HG02623 (cell line): ENCODE data around the gene ARL2BP.
"Not testable (repeated sequence)": the region's sequence is repeated elsewhere in the genome, so short reads cannot be mapped to it uniquely, and the experiment has no call there.

ENCODE experiments used
- ATAC-seq: cut with Tn5 transposase; IDR thresholded peaks from one replicate; pipeline ENCODE4 v1.9.1; 2021; ENCODE audit warnings: moderate library complexity; ENCODE audit not compliant: unreplicated experiment

Gene ARL2BP

DNA sequence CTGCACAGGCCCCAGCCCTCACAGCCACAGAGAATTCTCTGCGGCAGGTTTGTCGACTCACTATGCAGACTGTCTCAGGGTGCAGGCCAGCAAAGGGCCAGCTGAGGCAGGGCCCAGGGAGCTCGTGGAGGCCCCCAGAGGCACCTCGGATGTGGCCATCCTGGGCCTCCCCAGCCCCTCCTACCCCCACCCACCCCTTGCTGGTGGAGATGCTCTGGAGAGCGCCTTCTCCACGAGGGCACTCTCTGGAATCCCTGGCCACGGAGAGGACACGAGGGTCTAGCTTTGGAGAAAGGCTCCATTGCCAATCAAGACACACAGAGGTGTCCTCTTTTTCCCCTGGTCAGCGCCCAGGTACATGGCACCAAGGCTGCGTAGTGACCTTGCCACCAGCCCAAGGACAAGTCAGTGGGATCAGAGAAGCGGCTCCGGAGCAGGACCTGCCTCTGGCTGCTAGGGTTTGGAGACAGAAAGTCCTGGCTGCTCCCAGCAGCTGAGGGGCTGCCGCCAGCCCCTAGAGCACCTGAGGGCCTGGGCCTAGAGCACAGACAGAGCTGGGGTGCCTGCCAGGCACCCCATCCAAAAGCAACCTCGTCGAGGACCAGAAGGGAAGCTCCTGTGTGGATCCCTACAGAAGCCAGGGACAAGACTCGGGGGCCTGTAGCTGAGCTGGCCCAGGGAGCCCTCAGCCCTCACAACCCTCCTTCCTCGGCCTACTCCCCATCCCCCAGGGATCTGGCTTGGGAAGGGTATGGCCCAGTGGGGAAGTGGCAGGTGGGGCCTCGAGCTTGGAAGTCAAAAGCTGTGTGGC lies 18.7 kb downstream of the ARL2BP start:
- no peak for ATAC-seq

DNA sequence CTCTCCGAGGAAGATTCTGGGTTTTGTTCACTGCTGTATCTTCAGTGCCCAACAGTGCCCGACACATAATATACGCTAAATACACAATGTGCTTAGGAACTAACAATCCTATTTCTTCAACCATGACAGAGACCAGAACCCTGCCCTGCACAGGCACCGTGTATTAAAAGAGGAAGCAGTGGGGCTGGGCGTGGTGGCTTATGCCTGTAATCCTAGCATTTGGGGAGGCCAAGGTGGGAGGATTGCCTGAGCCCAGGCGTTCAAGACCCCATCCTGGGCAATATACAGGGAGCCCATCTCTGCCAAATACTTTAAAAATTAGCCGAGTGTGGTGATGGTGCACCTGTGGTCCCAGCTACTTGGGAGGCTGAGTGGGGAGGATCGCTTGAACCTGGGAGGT lies 19.3 kb downstream of the ARL2BP start:
- ATAC-seq, result no peak

DNA sequence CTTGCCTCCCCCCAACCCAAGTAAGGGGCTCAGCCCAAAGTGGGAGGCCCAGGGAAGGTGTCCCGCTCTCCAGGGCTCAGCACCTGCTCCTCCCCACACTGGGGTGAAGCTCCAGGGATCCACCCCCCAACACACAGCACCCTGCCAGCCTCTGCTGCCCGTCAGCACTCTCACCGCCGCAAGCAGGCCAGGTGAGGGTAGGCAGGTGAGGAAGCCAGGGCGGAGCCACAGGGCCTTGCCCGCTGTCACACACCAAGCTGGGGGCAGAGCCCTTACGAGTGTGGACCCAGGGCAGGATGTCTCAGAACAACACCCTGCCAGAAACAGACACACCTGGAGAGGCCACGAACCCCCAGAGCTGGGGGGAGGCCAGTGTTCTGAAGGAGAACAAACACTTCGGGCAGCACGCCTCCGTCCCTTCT lies 19.9 kb downstream of the ARL2BP start:
- no peak for ATAC-seq

DNA sequence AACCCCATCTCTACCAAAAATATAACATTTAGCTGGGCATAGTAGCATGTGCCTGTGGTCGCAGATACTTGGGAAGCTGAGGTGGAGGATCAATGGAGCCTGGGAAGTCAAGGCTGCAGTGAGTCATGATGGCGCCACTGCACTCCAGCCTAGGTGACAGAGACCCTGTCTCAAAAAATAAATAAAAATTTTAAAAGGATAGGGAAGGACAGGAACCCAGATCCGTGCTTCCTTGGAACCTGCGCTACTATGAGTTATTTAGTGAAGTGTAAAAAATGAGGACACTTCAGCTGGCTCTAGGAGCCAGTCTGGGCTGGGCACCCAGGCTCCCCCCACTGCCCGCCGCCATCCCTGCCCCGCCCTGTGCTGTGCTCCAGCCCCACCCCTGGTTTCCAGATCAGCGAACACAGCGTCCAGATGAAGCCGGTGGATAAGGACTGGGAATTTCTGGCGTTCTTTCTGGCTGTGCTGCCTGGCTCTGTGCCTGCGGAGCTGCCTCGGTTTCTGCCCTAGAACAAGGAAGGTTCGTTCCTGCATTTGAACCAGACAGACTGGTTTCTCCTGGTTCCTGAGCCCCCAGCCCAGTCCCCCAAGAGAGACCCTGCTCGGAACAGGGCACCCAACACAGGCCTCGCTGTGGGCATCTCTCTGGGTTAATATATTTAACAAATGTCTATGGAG lies 20.9 kb downstream of the ARL2BP start:
- no peak for ATAC-seq

DNA sequence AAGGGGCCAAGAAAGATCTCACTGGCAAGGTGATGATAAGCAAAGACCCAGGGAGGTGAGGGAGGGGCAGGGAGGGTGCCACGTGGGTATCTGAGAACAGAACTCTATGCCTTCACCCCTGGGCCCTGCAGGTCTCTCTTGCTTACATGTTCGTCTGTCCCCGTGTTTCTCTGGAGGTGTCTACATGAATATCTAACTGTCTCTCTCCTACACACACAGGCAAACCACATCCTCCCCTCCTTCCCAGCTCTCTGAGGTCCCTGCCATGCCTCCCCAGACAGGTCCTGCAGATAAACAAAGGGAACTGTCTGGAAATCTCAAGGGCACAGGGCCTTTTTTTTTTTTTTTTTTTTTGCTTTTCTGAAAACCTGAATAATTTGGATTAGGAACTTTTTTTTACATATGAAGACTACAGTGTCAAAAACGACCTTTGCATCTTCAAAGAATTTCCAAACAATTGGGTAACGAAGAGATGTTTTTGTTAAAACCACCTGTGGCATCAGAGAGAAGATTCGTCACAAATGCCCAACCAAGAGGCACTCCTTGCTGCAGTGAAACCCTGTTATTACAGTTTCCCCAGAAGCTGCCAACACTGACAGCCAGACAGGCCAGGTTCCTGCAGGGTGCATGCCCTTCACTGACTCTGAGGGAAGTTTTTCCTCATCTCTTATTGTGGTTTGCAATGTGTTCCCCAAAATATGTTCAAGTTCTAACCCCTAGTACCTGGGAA lies 21.6 kb downstream of the ARL2BP start:
- no peak for ATAC-seq

DNA sequence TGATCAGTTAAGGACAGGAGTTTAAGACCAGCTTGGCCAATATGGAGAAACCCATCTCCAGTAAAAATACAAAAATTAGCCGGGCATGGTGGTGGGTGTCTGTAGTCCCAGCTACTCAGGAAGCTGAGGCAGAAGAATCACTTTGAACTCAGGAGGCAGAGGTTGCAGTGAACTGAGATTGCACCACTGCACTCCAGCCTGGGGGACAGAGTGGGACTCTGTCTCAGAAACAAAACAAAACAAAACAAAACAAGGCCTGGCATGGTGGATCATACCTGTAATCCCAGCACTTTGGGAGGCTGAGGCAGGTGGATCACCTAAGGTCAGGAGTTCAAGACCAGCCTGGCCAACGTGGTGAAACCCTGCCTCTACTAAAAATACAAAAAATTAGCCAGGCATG lies 22.3 kb downstream of the ARL2BP start:
- ATAC-seq, result not testable (repeated sequence)

DNA sequence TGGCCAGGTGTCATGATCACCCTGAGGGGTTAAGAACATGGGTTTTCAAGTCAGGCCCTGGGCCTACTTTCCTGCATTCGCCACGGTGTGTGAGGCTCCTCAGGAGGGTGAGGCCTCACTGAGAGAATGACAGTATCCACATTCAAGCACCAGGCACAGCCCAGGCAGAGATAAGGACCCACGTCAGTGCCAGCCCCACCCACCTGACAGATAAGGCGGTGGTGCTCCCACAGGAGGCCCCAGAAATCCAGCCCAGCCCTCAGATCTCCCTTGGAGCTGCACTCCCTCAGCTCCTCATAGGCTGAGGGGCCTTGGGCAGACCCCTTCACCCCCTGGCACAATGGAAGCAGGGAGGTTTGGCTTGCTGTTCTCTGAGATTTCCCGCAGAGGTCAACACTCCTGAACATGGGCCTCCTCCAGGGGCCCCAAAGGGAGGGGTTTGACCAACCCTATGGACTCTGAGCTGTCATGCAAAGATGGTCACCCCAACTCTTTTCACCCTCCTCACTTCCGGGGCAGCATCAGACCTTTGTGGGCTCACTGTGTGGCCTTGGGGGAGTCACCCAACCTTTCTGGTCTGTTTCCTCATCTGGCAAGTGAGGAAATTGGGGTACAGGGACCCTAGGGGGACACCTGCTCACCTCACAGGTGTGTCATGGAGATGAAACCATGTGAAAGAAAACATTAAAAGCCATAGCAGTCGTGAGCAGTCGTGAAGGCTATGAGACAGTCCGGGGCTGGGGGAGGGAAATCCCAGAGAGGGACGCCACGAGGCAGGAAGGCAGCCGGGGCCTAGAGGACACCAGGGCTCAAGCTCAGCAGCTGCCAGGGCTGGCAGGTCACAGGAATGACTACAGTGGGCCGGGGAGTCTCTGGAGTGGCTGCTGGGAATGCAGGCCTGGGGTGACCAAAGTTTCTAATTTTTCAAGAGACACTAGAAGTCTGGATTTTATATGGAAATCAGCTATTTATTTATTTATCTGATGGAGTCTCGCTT lies 24.0 kb downstream of the ARL2BP start:
- no peak for ATAC-seq

DNA sequence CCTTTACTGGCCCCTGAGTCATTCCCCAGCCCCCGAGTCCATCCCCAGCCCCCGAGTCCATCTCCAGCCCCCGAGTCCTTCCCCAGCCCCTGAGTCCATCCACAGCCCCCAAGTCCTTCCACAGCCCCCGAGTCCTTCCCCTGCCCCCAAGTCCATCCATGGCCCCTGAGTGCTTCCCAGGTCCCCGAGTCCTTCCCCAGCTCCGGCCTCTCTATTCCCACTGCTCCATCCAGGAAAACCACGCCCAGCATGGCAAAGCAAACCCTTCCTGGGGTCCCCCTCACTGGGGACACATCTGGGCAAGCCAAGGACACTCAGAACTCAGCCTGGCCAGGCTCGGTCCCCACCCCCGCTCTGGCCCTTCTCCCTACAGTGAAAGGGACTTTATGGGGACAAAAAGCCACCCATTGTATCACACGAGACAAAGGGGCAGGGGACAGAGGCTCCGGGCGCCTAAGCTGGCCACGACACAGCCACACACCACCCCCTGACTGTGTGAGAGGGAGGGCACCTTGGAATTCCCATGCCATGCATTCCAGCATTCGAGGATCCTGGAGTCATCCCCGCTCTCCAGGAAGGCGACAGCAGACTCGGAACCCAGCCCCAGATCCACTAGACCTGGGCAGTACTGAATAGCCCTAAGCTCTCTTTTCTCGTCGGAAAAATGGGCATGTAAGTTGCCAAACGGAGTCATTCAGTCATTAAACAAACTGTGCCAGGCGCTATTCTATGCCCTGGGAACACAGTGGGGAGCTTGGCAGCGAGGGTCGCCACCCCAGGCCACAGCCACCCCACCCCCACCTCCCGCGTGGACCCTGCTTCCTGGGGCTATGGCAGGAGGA lies 25.4 kb downstream of the ARL2BP start:
- ATAC-seq, result no peak

DNA sequence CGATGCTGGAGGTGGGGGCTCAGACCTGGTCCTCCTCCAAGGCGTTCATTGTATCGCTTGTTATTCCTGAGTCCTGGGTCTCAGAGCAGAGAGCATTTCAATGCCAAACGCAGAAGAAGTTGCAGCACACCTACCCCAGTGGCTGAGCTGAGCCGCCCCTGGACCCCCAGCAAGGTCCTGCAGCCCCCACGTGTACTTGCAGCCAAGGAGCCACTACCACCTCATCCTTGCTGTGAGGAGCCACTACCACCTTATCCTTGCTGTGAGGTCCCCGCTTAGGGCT lies 25.9 kb downstream of the ARL2BP start:
- ATAC-seq, result no peak

DNA sequence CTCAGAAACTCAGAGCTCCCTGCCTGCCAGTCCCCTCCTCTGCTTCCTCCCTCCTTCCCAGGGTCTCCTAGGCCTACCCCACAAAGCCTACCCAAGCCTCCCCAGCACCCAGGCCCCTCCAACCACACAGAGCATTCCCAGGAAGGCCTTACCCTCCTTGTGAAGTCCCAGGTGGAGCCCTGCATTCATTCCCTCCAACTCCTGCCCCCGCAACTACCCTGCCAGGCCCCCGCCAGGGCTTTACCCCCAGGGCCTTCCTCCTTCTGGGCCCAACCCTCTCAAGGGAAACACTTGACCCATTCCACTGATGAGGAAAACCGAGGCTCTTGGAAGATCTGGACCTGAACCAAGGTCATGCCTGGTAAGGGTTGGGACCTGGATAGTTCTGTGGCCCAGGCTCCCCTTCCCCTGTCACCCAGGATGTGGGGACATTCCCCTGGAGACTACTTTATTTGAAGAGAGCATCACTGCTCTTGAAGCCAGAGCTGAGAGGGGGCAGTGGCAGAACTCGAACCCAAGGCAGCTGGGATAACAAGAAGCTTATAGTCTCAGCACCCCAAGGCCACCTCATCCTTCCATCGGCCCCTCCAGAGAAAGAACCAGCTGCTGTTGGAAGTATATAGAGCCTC lies 26.9 kb downstream of the ARL2BP start:
- ATAC-seq, result no peak

DNA sequence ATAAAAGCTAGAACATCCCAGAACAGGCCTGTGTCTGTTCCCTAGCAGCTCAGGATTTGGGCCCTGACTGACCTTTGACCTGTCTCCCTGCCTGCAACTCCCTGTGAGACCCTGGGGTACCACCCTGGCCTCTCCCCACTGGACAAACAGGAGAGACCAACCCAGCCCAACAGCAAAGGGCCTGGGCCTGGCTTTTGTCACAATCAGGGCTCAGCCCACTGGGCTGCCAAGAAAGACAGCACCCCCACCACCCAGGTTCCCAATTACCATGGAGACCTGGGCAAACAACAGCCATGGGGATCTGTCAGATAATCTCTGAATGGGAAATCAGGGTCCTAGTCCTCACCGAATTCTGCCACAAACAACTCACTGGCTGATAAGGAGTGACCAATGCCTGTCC lies 28.3 kb downstream of the ARL2BP start:
- no peak for ATAC-seq

DNA sequence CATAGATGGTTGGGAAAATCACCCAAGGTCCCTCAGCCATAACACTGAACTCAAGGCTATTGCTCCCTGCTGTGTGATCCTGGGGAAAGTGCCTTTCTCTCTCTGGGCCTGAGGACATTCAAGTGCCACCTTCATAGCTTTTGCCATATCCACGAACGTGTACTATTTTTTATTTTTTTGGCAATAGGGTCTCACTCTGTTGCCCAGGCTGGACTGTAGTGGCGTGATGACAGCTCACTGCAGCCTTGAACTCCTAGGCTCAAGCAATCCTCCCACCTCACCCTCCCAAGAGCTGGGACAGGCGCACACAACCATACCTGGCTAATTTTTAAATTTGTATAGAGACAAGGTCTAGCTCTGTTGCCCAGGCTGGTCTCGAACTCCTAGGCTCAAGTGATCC lies 28.8 kb downstream of the ARL2BP start:
- no peak for ATAC-seq

DNA sequence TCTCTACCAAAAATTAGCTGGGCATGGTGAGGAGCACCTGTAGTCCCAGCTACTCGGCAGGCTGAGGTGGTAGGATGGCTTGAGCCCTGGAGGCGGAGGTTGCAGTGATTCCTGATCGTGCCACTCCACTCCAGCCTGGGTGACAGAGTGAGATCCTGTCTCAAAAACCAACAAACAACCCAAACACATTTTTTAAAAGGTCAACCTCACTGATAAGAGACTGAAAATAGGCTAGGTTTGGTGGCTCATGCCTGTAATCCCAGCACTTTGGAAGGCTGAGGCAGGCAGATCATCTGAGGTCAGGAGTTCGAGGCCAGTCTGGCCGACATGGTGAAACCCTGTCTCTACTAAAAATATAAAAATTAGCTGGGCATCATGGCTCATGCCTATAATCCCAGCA lies 30.9 kb downstream of the ARL2BP start:
- not testable (repeated sequence) for ATAC-seq

DNA sequence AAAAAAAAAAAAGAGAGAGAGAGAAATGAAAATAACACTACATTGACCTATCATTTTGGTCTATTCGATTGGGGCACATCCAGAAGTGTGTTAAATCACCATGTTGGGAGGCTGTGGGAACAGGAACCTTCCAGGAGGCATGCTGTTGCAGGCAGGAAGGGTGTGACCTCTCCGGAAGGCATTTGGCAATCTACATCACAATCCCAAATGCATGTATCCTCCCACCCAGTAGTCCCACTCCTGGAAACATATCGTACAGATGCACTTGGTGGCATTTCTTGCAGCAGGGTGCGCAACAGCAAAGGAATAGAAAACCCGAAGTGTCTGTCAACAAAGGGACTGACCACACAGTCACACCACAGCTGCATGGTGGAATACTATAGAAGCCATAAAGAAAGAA lies 31.5 kb downstream of the ARL2BP start:
- ATAC-seq, result no peak

DNA sequence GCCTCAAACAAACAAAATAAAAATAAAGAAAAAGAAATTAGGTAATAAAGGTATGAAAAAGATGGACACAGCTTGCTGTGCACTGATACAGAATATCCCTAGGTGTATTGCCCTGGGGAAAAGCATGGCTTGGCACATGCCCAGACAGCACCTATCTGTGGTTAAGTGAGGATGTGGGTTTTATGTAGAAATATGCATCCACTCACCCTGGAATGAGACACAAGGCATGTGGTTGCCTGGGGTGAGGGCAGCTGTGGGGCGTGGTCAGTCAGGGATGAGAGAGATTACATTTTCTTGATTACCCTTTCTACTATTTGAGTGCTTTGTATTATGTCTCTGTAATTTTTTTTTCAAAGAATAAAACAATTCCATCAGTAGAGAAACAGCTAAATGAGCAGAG lies 32.5 kb downstream of the ARL2BP start:
- ATAC-seq, result no peak

DNA sequence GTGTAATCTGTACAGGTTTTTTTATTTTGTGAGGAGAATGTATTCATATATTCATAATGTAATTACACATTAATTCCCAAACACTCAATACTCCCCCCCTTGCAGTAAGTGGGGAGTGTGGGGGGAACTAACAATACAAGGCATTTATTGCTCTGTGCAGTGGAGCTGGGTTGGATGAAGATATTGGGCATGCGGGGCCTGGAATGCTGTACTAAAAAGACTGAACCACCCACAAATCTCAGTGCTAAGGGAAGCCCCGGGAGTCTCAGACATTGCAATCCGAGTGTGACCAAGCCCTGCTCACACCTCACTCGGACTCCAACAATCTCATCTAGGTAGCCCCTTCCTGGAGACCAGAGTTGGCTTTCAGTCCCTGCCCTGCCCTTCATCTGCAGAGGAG lies 33.4 kb downstream of the ARL2BP start:
- no peak for ATAC-seq

DNA sequence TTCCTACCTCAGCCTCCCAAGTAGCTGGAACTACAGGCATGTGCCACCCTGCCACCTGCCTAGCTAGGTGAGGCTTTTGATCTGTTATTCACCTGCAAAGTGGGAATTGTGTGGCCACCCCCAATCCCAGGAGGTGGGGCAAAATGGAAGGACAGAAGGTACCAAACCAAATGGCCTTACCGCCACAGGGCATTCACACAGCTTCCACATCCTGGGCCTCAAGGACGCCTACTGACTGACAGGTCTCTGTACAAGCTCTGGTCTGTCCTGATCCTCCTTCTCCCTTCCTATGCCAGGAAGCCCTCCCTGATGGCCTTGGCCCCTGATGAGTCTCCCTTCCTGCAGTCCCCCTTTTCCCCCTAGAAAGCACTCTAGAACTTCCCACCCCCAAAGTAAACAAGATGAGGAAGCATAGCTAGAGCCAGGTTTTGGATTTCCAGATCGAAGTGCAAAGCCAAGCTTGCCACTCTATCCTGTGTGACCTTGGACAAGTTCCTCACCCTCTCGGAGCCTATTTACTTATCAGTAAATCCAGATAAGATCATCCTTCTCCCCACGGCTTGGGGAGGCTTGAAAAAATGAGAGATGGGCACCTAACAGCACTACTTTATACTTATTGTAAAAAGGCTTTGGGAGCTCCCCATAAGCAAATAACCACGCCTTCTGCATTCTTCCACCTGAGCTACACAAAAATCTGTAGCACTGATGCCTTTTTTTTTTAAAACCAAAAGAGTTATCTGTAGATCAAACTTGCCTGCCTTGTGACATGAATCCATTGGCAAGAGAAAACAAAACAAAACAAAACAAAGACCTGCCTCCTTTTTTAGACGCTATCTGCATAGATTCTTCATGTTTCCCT lies 35.0 kb downstream of the ARL2BP start:
- no peak for ATAC-seq

DNA sequence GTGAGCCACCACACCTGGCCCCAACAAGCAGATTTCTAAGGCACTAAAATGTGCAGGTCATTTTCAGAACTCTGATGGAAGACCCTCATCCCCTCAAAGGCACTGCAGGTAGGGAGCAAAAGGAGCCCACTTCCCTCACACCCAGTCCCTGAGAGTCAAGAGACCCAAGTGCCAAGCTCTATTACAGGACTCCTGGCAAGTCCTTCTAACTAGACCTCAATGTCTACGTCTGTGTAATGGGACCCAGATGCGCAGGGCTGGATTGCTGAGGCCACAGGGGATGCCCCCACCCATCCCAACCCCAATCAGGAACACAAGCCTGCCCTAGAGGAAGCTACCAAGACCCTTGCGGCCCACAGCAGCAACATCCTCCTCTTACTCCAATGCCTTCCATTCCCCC lies 36.7 kb downstream of the ARL2BP start:
- no peak for ATAC-seq
